ENCODE data around the gene GRID2IP.
"Not testable (repeated sequence)": the region's sequence is repeated elsewhere in the genome, so short reads cannot be mapped to it uniquely, and the experiment has no call there.

Gene GRID2IP

DNA sequence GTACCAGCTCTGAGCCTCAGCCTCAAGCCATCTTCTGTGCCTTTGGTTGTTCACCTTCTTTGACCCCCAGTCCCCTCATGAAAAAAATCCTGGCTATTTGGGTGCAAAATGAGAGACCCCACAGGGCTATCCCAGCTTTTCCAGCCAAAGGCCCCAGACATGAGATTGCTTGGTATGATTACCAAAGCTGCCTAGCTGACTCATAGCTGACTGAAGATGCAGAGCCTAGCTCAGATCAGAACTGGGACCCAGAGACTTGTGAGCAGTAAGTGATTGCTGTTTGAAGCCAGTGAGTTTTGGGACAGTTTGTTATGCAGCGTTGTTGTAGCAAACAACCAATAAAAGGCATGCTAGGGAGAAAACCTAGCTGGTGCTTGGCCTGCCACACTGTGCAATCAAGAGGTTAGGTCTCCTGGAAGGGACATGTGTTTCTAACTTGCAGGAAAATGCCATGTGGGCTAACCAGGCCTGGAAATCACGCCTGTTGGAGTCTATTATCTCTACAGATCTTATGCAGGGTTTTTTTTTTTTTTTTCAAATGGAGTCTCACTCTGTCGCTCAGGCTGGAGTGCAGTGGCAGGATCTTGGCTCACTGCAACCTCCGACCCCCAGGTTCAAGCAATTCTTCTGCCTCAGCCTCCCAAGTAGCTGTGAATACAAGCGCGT lies 55.5 kb downstream of the GRID2IP start:
- DNase-seq (ENCODE audit: extremely low read depth in 1 of 2, low read depth in 1 of 2): no peak

- no peak for DNase-seq (ENCODE audit: extremely low read depth in 1 of 2, low read depth in 1 of 2)
Measured at GRCh38 chr7:6494365-6494764, 56.9 kb downstream of the GRID2IP start.

DNA sequence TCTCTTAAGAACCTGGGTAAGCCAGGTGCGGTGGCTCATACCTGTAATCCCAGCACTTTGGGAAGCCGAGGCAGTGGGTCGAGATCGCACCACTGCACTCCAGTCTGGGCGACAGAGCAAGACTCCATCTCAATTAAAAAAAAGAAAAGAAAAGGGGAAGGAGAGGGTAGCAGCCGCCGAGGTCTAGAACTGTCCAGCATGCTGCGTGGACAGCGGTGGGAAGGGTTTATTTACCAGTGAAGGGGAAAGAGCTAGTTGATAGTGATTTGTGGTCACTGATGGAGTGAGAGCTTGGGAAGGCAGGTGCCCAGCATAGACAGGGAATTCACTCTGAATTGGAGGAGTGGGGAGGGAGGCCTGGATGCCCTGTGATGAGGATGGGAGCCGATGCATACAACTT lies 60.1 kb downstream of the GRID2IP start:
- DNase-seq (ENCODE audit: extremely low read depth in 1 of 2, low read depth in 1 of 2): no peak

GRCh38 chr7:6489612-6490011 lies 61.6 kb downstream of the GRID2IP start:
- DNase-seq (ENCODE audit: extremely low read depth in 1 of 2, low read depth in 1 of 2): no peak

DNA sequence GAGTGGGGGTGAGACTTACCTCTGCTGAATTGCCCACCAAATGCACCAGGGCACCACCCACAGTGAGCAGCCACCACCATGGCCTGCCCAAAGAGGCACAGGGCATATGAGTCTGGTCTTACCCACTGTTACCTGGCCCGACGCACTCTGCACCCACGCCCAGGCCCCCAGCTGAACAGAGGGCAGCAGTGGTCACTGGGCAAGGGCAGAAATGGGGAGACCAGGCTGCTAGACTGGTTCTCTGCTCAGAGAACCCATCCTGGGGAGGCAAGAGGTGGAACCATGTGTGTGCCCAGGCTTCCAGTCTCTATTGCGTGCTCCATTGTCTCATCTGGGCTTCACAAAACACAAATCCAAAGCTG lies 64.1 kb downstream of the GRID2IP start:
- no peak for DNase-seq (ENCODE audit: extremely low read depth in 1 of 2, low read depth in 1 of 2)

DNA sequence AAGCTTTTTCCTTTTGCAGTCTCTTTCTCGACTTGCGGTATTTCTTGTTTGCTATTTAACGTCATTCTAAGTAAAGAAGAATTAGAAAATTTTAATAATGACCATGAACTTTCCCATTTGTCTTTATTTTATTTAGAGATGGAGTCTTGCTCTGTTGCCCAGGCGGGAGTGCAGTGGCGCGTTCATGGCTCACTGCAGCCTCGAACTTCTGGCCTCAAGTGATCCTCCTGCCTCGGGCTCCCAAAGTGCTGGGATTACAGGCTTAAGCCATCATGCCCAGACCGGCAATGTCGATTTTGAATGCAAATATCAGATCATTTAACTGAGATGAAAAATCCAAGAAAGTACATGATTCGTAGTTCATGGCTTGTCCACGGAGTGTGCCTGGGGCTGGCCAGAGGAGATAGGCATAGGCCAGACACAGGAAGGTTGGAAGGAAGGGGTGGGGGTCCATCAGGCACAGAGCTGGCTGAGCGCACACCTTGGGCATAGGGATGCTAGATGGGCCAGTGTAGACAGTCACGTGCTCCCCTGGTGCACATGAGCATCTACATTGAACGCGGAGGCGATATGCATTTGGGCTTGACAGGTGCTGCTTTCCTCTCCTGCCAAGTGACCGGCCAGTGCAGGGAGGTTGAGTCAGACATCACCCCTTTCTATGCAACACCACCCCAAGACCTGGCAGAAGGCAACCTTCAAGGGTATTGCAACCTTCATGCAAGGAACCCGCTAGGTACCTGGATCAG lies 64.7 kb downstream of the GRID2IP start:
- no peak for DNase-seq (ENCODE audit: extremely low read depth in 1 of 2, low read depth in 1 of 2)

- no peak for DNase-seq (ENCODE audit: extremely low read depth in 1 of 2, low read depth in 1 of 2)
Measured at GRCh38 chr7:6482743-6483119, 68.5 kb downstream of the GRID2IP start.

GRCh38 chr7:6482307-6482706 lies 69.0 kb downstream of the GRID2IP start:
- no peak for DNase-seq (ENCODE audit: extremely low read depth in 1 of 2, low read depth in 1 of 2)

GRCh38 chr7:6481445-6481844 lies 69.8 kb downstream of the GRID2IP start:
- DNase-seq (ENCODE audit: extremely low read depth in 1 of 2, low read depth in 1 of 2): no peak

GRCh38 chr7:6480323-6480660 lies 71.0 kb downstream of the GRID2IP start:
- no peak for DNase-seq (ENCODE audit: extremely low read depth in 1 of 2, low read depth in 1 of 2)

- DNase-seq (ENCODE audit: extremely low read depth in 1 of 2, low read depth in 1 of 2): no peak
Measured at GRCh38 chr7:6479067-6479466, 72.2 kb downstream of the GRID2IP start.

- no peak for DNase-seq (ENCODE audit: extremely low read depth in 1 of 2, low read depth in 1 of 2)
Measured at GRCh38 chr7:6478186-6478585, 73.1 kb downstream of the GRID2IP start.

DNA sequence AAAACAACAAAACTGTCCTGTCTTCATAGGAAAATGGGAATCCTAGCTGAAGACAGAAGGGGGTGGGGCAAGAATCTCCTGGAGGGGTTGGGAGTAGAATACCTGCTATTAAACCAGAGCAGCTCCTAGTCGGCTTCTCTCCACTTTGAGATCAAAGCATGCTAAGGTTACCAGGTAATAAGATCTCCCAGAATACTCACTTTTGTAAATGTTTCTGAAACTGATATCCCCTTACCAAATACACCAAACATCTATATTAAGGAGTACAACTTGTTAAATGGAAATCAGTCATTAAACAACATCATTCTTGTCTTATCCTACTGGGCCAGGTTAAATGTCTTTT lies 74.0 kb downstream of the GRID2IP start:
- DNase-seq (ENCODE audit: extremely low read depth in 1 of 2, low read depth in 1 of 2): no peak

DNA sequence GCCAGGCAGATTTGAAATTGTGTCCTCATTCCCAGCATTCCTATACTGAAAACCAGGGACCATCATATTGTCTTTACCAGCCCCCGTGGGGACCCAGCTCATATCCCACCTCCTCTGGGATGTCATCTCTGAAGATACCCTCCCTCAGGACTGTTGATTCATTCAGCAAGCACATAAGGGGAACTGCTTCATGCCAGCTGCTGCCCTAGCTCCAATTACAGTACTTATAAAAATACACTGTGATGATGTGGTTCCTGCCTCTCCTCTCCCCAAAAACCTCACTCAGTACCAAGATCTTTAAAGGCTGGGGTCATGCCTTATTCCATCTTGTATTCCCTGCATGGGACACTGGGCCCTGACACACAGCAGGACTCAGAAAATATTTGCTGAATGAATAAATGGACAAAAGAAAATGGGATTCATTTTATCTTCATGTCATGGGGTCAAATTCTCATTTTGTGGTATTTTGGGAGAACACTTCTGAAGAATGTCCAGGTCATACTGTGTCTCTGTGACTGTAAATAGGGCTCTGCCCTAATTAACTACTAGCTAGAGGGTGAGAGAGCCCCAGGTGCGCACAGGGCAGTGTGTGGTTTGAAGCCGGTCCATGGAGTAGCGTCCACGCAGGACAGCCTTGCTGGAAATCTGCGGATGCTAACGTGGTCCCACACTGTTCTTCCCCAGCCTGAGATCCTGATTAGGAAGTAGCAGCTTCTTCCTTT lies 74.5 kb downstream of the GRID2IP start:
- no peak for DNase-seq (ENCODE audit: extremely low read depth in 1 of 2, low read depth in 1 of 2)

DNA sequence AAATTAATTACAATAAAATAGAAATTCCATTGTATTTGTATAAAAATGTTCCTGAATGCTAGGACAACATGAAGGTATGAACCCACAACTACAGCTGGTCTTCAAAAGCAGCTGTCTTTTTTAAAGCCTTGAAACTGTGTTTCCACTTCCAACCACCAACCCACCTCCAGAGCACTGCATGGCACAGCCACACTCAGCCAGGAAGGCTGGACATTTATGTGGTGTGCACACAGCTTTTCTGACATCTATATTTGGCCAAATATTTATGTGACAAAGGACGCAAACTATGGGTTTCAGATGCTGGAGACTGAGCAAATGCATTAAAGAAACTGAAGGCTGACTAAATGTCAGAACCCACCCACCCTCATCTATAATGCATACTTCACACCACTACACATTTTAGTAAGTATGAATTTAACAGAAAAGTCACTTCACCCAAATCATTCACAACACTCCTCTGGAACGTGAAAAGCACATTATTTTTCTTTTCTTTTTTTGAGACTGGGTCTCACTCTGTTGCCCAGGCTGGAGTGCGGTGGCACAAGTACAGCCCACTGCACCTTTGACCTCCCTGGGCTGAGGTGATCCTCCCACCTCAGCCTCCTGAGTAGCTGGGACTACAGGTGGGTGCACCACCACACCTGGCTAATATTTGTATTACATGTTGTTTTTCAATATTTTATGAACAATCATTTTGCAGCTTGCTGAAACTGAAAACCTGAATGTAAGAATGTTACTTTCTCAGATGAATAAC lies 75.7 kb downstream of the GRID2IP start:
- no peak for DNase-seq (ENCODE audit: extremely low read depth in 1 of 2, low read depth in 1 of 2)

GRCh38 chr7:6465862-6466261 lies 85.4 kb downstream of the GRID2IP start:
- no peak for DNase-seq (ENCODE audit: extremely low read depth in 1 of 2, low read depth in 1 of 2)

DNA sequence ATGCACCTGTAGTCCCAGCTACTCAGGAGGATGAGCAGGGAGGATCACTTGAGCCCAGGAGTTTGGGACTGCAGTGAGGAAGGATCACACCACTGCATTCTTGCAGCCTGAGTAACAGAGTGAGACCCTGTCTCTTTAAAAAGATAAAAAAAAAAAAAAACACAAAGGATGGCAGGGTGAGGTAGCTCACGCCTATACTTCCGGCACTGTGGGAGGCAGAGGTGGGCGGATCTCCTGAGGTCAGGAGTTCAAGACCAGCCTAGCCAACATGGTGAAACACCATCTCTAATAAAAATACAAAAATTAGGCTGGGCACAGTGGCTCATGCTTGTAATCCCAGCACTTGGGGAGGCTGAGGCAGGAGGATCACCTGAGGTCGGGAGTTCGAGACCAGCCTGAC lies 87.7 kb downstream of the GRID2IP start:
- not testable (repeated sequence) for DNase-seq (ENCODE audit: extremely low read depth in 1 of 2, low read depth in 1 of 2)

DNA sequence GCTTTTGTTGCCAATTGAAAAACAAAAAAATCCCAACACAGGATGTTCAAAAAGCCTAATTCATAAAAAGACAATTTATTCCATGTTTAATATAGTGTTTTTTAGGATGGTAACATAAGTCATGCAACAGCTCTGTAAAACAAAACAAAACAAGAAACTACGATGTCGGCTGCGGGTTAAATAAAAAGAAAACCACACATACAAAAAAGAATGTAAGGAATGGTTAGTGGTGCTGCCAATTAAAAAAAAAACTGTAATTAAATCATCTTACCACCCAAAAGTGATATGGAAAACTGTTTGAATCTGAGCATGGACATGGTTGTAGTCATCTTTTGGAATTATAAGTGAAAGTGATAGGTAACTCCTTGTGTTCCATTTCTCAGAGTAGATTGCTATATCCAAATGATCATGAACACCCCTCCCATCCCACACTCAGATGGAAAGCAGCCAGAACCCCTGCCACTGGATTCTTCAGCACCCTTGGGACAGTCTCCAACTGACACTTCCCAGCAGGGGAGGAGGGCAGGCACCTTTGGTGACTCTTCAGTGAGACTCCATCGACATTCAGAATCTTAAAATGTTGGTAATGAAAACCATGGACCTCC lies 89.2 kb downstream of the GRID2IP start:
- DNase-seq (ENCODE audit: extremely low read depth in 1 of 2, low read depth in 1 of 2): no peak

DNA sequence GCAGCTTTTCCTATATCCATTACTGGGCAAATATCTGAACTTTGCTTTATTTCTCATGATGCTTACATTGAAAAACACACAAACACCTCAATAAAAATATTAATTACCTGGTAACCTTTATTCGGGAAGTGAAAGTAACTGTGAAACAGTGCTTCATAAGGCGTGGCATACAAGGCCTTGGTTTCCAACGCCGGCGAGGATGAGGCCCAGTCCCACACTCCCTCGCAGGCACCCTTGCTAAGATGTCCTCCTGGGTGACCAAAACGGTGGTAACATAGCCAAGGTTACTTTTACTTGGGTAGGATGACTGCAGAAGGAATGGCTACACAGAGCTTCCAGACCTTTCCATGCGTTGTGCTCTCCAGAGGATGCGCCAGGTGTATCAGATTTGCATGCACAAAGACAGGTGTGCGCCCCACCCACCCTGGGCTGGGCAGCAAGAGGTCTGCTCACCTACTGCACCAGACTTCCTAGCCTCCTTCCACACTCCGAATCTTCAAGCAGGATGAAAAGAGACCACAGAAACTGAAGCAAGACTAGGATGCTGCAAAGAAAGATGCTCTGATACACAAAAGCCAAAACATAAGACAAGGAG lies 90.2 kb downstream of the GRID2IP start:
- DNase-seq (ENCODE audit: extremely low read depth in 1 of 2, low read depth in 1 of 2): no peak

GRCh38 chr7:6460303-6460702 lies 91.0 kb downstream of the GRID2IP start:
- DNase-seq (ENCODE audit: extremely low read depth in 1 of 2, low read depth in 1 of 2): no peak

- DNase-seq (ENCODE audit: extremely low read depth in 1 of 2, low read depth in 1 of 2): not testable (repeated sequence)
Measured at GRCh38 chr7:6458676-6459075, 92.6 kb downstream of the GRID2IP start.

All from stimulated activated CD8-positive, alpha-beta memory T cell treated with anti-CD3 and anti-CD28 coated beads, Interleukin-7, amount 100 ng/mL, for 48 hours (primary cell).